ENCODE measurements around the gene UBAC1. TPM values are rescaled to one million over a fixed set of nuclear protein-coding genes. Genes with fewer than 3 reads are reported as not detected.

Gene UBAC1
- total and polyA plus RNA-seq, 2 donors = 24.6 to 59.8 TPM

GRCh38 chr9:135965124-135965756, 4.1 kb upstream of the UBAC1 start:
- no peak for DNase-seq (ENCODE audit: extremely low spot score)
- Histone ChIP-seq H3K27ac (ENCODE audit: low read depth) (no peak overlapping the region), H3K4me3 (ENCODE audit: low read depth, low read length) (no peak overlapping the region), H3K4me1 (ENCODE audit: insufficient read depth) (no peaks in the 10 kb centered on the region), H3K36me3 (ENCODE audit: insufficient read depth) (no peaks in the 10 kb centered on the region)
- 61% methylated on average over 11 of the region's 11 CpGs for WGBS

GRCh38 chr9:135963938-135964337, 2.8 kb upstream of the UBAC1 start:
- DNase-seq (ENCODE audit: extremely low spot score) = no peak
- Histone ChIP-seq H3K4me3 (ENCODE audit: low read depth, low read length) (no peak overlapping the region), H3K4me1 (ENCODE audit: insufficient read depth) (peaks cover 1% of the 10 kb centered on the region), H3K36me3 (ENCODE audit: insufficient read depth) (no peaks in the 10 kb centered on the region), H3K27ac (ENCODE audit: low read depth) (no peak overlapping the region)
- 67% methylated on average over 10 of the region's 10 CpGs for WGBS

GRCh38 chr9:135963338-135963737, 2.2 kb upstream of the UBAC1 start:
- no peak overlapping the region for H3K4me3 ChIP-seq (ENCODE audit: low read depth, low read length)
- WGBS = 88% methylated on average over 8 of the region's 8 CpGs
- H3K27ac ChIP-seq (ENCODE audit: low read depth) = no peak overlapping the region
- no peaks in the 10 kb centered on the region for H3K36me3 ChIP-seq (ENCODE audit: insufficient read depth)
- DNase-seq (ENCODE audit: extremely low spot score) = no peak
- peaks cover 1% of the 10 kb centered on the region for H3K4me1 ChIP-seq (ENCODE audit: insufficient read depth)

- 63% methylated on average over 11 of the region's 11 CpGs for WGBS
Observed at GRCh38 chr9:135962696-135963307, 1.6 kb upstream of the UBAC1 start.

GRCh38 chr9:135961811-135962695, 880 bp upstream of the UBAC1 start:
- no peak for DNase-seq (ENCODE audit: extremely low spot score)
- Histone ChIP-seq H3K36me3 (ENCODE audit: insufficient read depth) (no peaks in the 10 kb centered on the region), H3K27ac (ENCODE audit: low read depth) (no peak overlapping the region), H3K4me3 (ENCODE audit: low read depth, low read length) (no peak overlapping the region), H3K4me1 (ENCODE audit: insufficient read depth) (peaks cover 1% of the 10 kb centered on the region)
- WGBS = 42% methylated on average over 15 of the region's 15 CpGs

More at GRCh38 chr9:135962696-135963307, 1.6 kb upstream of the UBAC1 start:
- no peak for DNase-seq (ENCODE audit: extremely low spot score)
- Histone ChIP-seq H3K4me1 (ENCODE audit: insufficient read depth) (peaks cover 1% of the 10 kb centered on the region), H3K36me3 (ENCODE audit: insufficient read depth) (no peaks in the 10 kb centered on the region), H3K4me3 (ENCODE audit: low read depth, low read length) (no peak overlapping the region), H3K27ac (ENCODE audit: low read depth) (no peak overlapping the region)

- Histone ChIP-seq H3K4me1 (ENCODE audit: insufficient read depth) (peaks cover 1% of the 10 kb centered on the region), H3K36me3 (ENCODE audit: insufficient read depth) (no peaks in the 10 kb centered on the region), H3K4me3 (ENCODE audit: low read depth, low read length) (peak overlapping the region; percentile 81), H3K27ac (ENCODE audit: low read depth) (peak overlapping the region; percentile 88)
- DNase-seq (ENCODE audit: extremely low spot score) = no peak
- WGBS = under 1% methylated on average over 74 of the region's 74 CpGs
Observed at GRCh38 chr9:135960411-135961276, 529 bp downstream of the UBAC1 start.

GRCh38 chr9:135959814-135960213, 1.4 kb downstream of the UBAC1 start:
- no peak overlapping the region for H3K27ac ChIP-seq (ENCODE audit: low read depth)
- 41% methylated on average over 9 of the region's 9 CpGs for WGBS
- peaks cover 1% of the 10 kb centered on the region for H3K4me1 ChIP-seq (ENCODE audit: insufficient read depth)
- H3K4me3 ChIP-seq (ENCODE audit: low read depth, low read length) = peak overlapping the region; percentile 81
- no peak for DNase-seq (ENCODE audit: extremely low spot score)
- H3K36me3 ChIP-seq (ENCODE audit: insufficient read depth) = no peaks in the 10 kb centered on the region

GRCh38 chr9:135958485-135958884, 2.7 kb downstream of the UBAC1 start:
- H3K27ac ChIP-seq (ENCODE audit: low read depth) = no peak overlapping the region
- 89% methylated on average over 12 of the region's 12 CpGs for WGBS
- peaks cover 1% of the 10 kb centered on the region for H3K4me1 ChIP-seq (ENCODE audit: insufficient read depth)

GRCh38 chr9:135957431-135957830, 3.7 kb downstream of the UBAC1 start:
- WGBS = 90% methylated on average over 9 of the region's 9 CpGs

More at GRCh38 chr9:135958485-135958884, 2.7 kb downstream of the UBAC1 start:
- Histone ChIP-seq H3K36me3 (ENCODE audit: insufficient read depth) (no peaks in the 10 kb centered on the region), H3K4me3 (ENCODE audit: low read depth, low read length) (no peak overlapping the region)
- DNase-seq (ENCODE audit: extremely low spot score) = no peak

GRCh38 chr9:135956802-135957174, 4.4 kb downstream of the UBAC1 start:
- Histone ChIP-seq H3K36me3 (ENCODE audit: insufficient read depth) (no peaks in the 10 kb centered on the region), H3K4me3 (ENCODE audit: low read depth, low read length) (no peak overlapping the region), H3K27ac (ENCODE audit: low read depth) (no peak overlapping the region), H3K4me1 (ENCODE audit: insufficient read depth) (peaks cover 1% of the 10 kb centered on the region)
- WGBS = 92% methylated on average over 8 of the region's 8 CpGs
- no peak for DNase-seq (ENCODE audit: extremely low spot score)

More at GRCh38 chr9:135957431-135957830, 3.7 kb downstream of the UBAC1 start:
- Histone ChIP-seq H3K36me3 (ENCODE audit: insufficient read depth) (no peaks in the 10 kb centered on the region), H3K4me3 (ENCODE audit: low read depth, low read length) (no peak overlapping the region), H3K27ac (ENCODE audit: low read depth) (no peak overlapping the region), H3K4me1 (ENCODE audit: insufficient read depth) (peaks cover 1% of the 10 kb centered on the region)
- no peak for DNase-seq (ENCODE audit: extremely low spot score)

- no peaks in the 10 kb centered on the region for H3K36me3 ChIP-seq (ENCODE audit: insufficient read depth)
- WGBS = 90% methylated on average over 32 of the region's 32 CpGs
- H3K4me3 ChIP-seq (ENCODE audit: low read depth, low read length) = no peak overlapping the region
- DNase-seq (ENCODE audit: extremely low spot score) = no peak
- no peak overlapping the region for H3K27ac ChIP-seq (ENCODE audit: low read depth)
- peaks cover 1% of the 10 kb centered on the region for H3K4me1 ChIP-seq (ENCODE audit: insufficient read depth)
Observed at GRCh38 chr9:135955934-135956801, 5.0 kb downstream of the UBAC1 start.

GRCh38 chr9:135952664-135953206, 8.4 kb downstream of the UBAC1 start:
- peaks cover 2% of the 10 kb centered on the region for H3K4me1 ChIP-seq (ENCODE audit: insufficient read depth)
- no peak overlapping the region for H3K27ac ChIP-seq (ENCODE audit: low read depth)
- 95% methylated on average over 22 of the region's 22 CpGs for WGBS
- no peak for DNase-seq (ENCODE audit: extremely low spot score)
- H3K36me3 ChIP-seq (ENCODE audit: insufficient read depth) = no peaks in the 10 kb centered on the region
- H3K4me3 ChIP-seq (ENCODE audit: low read depth, low read length) = no peak overlapping the region

All from urinary bladder (tissue), 4 donors.